ENCODE results near the gene GABRP.
"Not testable (repeated sequence)": the region's sequence is repeated elsewhere in the genome, so short reads cannot be mapped to it uniquely, and the experiment has no call there.

The GABRP gene

GRCh38 chr5:170795154-170795553 lies 11.6 kb downstream of the GABRP start:
- DNase-seq, result no peak

GRCh38 chr5:170805666-170806065 lies 22.1 kb downstream of the GABRP start:
- DNase-seq, result no peak

GRCh38 chr5:170809551-170809950 lies 26.0 kb downstream of the GABRP start:
- DNase-seq, result peak; percentile 63

GRCh38 chr5:170811719-170812118 lies 28.2 kb downstream of the GABRP start:
- DNase-seq, result no peak

DNA sequence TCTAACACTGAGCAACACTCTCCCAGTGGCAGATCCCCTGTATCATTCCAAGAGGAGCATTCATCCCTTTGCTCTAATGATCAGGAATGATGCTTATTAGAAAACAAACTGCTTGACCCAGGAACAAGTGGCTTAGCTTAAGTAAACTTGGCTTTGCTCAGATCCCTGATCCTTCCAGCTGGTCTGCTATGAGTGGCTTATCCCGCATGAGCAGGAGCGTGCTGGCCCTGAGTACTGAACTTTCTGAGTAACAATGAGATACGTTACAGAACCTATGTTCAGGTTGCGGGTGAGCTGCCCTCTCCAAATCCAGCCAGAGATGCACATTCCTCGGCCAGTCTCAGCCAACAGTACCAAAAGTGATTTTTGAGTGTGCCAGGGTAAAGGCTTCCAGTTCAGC lies 29.7 kb downstream of the GABRP start:
- DNase-seq, result no peak

DNA sequence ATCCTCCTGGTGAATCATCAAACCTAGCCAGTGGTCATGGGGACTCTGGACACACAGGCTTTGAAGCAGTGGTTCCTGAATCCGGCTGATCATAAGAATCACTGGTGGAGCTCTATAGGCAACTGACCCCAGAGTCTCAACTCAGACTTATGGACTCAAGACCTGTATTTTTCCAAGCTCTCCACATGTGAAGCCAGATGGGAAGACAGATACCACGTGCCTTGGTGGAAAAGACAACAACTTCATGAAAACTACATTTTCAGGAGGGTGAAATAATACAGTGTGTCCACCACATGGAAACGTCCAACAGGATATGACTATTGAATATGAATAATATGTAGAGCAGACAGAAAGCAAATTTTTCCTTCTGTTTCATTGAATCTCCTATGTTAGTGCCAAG lies 33.7 kb downstream of the GABRP start:
- DNase-seq, result no peak

- no peak for DNase-seq
Measured at GRCh38 chr5:170818232-170818631, 34.7 kb downstream of the GABRP start.

- no peak for DNase-seq
Measured at GRCh38 chr5:170819824-170820223, 36.3 kb downstream of the GABRP start.

DNA sequence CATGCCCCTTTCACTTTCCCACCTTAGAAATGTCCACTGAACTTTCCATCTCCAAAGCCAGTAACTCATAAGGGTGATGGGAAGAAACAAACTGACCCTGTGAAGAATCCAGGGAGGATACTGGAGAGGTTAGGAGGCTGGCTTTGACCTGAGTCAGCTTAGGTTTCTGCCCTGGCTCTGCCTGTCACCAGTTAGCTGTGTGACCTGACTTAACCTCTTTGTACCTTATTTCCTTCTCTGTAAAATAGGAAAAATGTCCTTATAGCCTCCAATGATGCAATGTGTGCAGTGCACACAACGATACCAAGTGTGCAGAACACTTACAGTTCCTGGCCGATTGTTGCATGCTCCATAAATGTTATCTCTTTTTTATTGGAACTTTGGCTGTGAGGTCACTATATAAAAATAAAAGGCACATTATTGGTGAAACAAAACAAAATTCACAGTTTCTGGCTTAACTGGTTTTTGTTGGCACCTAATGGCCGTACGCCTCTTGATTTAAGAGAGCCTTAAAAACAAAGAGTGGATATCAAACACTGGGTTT lies 37.8 kb downstream of the GABRP start:
- no peak for DNase-seq

DNA sequence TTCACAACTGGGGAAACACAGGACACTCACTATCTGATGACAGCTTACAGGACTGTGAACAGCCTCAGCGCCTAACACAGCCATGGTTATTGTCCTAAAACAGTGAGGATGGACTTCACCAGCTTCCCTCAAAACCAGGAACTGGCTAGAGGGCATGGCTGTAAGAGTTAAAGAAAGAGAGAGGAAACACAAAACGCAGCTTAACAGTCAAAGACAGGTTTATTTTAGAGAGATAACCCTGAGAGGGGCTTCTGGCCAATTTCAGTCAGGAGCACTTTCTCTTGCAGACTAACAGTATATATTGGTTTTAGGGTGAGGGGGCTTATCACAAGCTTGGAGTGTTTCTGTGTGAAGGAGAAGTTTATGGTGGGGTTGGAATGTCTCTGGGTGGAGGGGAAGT lies 42.6 kb downstream of the GABRP start:
- no peak for DNase-seq

DNA sequence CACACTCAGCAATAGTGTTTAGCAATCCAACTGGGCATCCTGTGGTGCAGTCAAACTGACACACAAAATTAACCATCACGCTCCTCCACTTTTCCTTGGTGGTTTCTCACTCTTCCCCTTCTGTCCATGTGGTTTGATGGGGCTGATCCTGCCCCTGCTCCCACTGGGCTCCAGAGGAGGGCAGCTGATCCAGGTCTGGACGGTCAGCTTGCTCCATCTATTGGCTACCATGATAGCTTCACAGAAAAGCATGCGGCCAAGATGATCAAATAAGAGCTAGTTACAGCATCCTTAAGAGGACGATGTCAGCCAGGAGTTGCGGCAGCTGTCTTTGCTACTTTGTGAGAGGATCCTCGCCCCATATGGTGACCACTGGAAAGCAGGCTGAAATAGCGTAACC lies 48.7 kb downstream of the GABRP start:
- no peak for DNase-seq

GRCh38 chr5:170833981-170834380 lies 50.5 kb downstream of the GABRP start:
- not testable (repeated sequence) for DNase-seq

DNA sequence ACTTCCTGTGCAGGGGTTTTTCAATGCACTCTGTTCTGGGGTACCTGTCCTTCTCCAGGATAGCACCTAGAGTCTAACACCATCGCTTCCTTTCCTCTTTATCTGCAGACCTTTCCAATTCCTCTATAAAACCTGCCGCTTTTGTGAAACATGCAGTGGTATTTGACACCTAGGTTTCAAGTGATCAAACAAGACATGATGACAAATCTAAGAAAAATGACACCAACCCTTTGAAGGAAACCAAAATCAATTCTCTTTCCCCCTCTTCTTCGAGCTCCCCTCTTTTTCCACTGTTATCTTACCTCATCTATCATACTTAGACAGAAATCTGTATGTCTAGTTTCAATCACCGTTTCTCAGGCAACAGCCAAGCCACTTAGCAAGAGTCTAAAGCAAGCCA lies 52.7 kb downstream of the GABRP start:
- no peak for DNase-seq

DNA sequence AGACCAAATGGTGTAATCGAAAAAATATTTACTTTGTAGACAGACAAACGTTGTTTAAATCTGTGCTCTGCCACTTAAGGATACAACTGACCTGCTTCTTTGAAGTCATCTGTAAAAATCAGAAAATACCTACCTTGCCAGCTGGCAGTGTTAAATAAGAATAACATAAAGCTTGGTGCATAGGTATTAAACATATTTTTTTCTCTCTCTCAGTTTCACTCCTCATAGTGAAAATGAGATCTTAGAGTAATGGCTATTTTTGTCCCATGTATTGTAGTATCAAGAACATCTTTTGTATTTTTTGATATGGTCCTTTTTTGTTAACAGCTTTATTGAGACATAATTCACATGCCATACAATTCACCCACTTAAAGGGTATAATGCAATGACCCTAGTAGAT lies 60.3 kb downstream of the GABRP start:
- no peak for DNase-seq

DNA sequence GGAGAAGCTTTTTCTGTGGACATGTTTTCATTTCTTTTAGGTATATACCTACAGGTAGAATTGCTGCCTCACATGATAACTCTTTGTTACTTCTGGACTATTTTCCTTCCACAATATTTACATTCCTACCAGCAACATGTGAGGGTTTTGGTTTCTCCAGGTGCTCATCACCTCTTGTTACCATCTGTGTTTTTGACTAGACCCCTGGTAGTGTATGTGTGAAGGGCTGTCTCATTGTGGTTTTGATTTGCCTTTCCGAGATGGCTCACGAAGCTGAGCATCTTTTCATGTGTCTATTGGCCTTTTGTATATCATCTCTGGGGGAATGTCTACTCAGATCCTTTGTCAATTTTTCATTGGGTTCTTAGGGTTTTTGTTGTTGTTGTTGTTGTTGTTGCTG lies 61.1 kb downstream of the GABRP start:
- DNase-seq, result no peak

- DNase-seq, result no peak
Measured at GRCh38 chr5:170846416-170846815, 62.9 kb downstream of the GABRP start.

DNA sequence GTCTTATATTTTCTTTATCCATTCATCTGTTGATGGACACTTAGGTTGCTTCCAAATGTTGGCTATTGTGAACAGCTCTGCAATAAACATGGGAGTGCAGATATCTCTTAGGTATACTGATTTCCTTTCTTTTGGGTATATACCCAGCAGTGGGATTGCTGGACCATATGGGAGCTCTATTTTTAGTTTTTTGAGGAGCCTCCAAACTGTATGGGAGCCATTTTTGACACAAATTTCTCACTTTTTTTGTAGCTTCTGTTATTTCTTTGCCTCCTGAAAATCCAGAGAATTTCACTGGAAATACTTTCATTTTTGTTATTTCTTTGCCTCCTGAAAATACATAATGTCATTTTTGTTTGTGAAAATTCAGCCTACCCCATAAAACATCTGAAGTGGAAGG lies 63.3 kb downstream of the GABRP start:
- DNase-seq, result no peak

GRCh38 chr5:170848033-170848432 lies 64.5 kb downstream of the GABRP start:
- DNase-seq, result no peak

DNA sequence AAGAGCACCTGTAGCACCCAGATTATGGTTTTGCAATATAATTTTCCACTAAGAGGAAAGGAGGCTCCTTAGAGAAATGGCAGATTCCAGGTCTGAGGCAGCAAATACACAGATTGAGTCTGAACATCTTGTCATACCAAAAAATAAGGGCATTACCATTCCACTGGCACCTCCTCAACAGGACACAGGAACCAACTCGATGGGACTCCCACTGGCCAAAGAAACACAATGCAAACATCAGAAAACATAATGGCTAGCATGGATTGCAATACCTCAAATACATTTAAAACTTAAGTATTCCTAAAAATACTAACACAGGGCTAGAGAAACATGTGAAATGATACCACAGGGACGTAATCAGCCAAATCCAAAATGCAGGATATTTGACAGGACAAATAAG lies 65.8 kb downstream of the GABRP start:
- no peak for DNase-seq

DNA sequence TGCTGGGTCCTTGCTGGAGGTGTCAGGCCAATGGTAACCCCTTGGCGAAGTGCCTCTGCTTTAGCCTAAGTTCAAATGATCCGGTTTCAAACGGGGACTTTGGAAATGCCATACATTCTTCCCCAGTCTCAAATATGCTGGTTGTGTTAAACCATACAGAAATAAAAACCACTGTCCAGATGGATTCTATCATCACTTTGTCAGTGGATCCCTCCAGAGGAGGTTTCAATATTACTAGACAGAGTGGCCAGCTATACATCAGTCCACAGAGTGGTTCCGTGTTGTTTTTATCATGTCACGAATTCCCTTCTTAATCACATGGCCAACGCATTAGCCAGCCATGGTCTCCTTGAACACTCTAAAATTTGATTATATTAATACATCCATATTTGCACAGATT lies 71.0 kb downstream of the GABRP start:
- no peak for DNase-seq

GRCh38 chr5:170857066-170857465 lies 73.5 kb downstream of the GABRP start:
- no peak for DNase-seq

- DNase-seq, result no peak
Measured at GRCh38 chr5:170860415-170860814, 76.9 kb downstream of the GABRP start.

DNA sequence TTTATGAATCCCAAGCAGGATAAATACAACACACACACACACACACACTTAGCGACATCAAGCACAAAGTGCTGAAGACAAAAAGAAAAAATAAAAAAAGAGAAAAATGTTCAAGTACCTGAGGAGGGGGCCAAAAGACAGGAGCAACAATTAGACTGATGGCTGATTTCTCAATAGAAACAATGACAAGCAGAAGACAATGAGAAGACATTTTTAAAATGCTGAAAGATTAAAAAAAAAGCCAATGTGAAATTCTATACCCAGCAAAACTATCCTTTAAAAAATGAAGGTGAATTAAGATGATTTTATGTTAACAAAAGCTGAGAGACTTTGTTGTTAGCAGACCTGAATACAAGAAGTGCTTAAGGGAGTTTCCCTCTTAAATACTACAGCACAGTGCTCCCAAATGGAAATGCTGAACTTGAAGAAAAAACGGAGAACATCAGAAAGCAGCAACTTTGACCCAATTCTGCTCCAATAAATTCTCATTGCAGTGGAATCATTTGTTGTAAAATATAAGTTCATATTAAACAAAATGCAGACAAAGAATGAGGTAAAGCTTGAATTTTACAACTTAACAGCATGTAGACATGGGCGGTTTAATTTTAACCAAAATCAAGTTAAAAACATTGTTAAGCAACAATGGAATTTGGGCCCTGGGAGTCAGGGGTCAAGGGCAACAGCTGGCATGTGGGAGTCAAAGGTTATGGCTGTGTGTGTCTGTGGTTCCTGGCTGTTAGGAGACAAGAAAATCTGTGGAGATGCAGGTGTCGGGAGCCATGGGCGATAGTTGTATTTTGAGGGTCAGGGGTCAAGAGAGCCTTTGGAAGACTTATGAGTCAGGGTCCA lies 77.5 kb downstream of the GABRP start:
- DNase-seq, result no peak

GRCh38 chr5:170861667-170861916 lies 78.1 kb downstream of the GABRP start:
- DNase-seq, result no peak

Measured in midbrain (tissue), 1 donor.